Measurements from ENCODE around the gene ZMIZ1. TPM values are rescaled to one million over a fixed set of nuclear protein-coding genes. Genes with fewer than 3 reads are reported as not detected.

ZMIZ1 gene
- polyA plus RNA-seq, 1 donor from 2014 or later, result 26.8 TPM

GRCh38 chr10:79166312-79166721 lies 97.6 kb downstream of the ZMIZ1 start:
- H3K79me2 ChIP-seq (replicated peaks; ENCODE audit: insufficient read depth, low read length), result no peaks in the 10 kb centered on the region
- H3K9ac ChIP-seq (ENCODE audit: low read length), result no peak overlapping the region
- no peaks in the 10 kb centered on the region for H3K9me3 ChIP-seq (ENCODE audit: low read length)
- H4K20me1 ChIP-seq (ENCODE audit: insufficient read depth), result peaks cover 2% of the 10 kb centered on the region
- no peaks in the 10 kb centered on the region for H3K9me2 ChIP-seq (ENCODE audit: insufficient read depth, low read length)
- H3K4me3 ChIP-seq (ENCODE audit: low read length), result no peak overlapping the region
- TF ChIP-seq EZH2 (IDR thresholded peaks at IDR 0.05; ENCODE audit: borderline replicate concordance, insufficient read depth, low read length, poor library complexity, severe bottlenecking) (no peak), CTCF (IDR thresholded peaks at IDR 0.05; ENCODE audit: poor library complexity, severe bottlenecking) (no peak), REST (IDR thresholded peaks at IDR 0.05; ENCODE audit: borderline replicate concordance) (no peak), RAD21 (conservative IDR thresholded peaks at IDR 0.05) (no peak), SMC3 (conservative IDR thresholded peaks at IDR 0.05; ENCODE audit: poor library complexity) (no peak), POLR2AphosphoS5 (IDR thresholded peaks at IDR 0.05) (no peak), MXI1 (conservative IDR thresholded peaks at IDR 0.05; ENCODE audit: poor library complexity, severe bottlenecking) (no peak), TAF1 (IDR thresholded peaks at IDR 0.05; ENCODE audit: low read depth) (no peak), EP300 (conservative IDR thresholded peaks at IDR 0.05; ENCODE audit: poor library complexity, severe bottlenecking) (no peak)
- no peak overlapping the region for H3K27ac ChIP-seq (ENCODE audit: low read length)
- H3K4me2 ChIP-seq (ENCODE audit: low read length), result no peak overlapping the region
- no peak overlapping the region for H2AFZ ChIP-seq (ENCODE audit: low read depth, low read length)
- no peaks in the 10 kb centered on the region for H3K27me3 ChIP-seq (ENCODE audit: insufficient read depth, low read depth, low read length)
- H3K36me3 ChIP-seq (ENCODE audit: insufficient read depth, low read length), result no peaks in the 10 kb centered on the region
- H3F3A ChIP-seq (ENCODE audit: insufficient read depth, low read length, poor library complexity, severe bottlenecking), result no peaks in the 10 kb centered on the region

- no peaks in the 10 kb centered on the region for H3F3A ChIP-seq (ENCODE audit: insufficient read depth, low read length, poor library complexity, severe bottlenecking)
- H4K20me1 ChIP-seq (ENCODE audit: insufficient read depth), result no peaks in the 10 kb centered on the region
- H3K4me2 ChIP-seq (ENCODE audit: low read length), result no peak overlapping the region
- H3K79me2 ChIP-seq (replicated peaks; ENCODE audit: insufficient read depth, low read length), result no peaks in the 10 kb centered on the region
- no peaks in the 10 kb centered on the region for H3K36me3 ChIP-seq (ENCODE audit: insufficient read depth, low read length)
- H3K4me3 ChIP-seq (ENCODE audit: low read length), result no peak overlapping the region
- H3K27ac ChIP-seq (ENCODE audit: low read length), result no peak overlapping the region
- no peak overlapping the region for H3K9ac ChIP-seq (ENCODE audit: low read length)
- no peaks in the 10 kb centered on the region for H3K9me2 ChIP-seq (ENCODE audit: insufficient read depth, low read length)
- no peak overlapping the region for H2AFZ ChIP-seq (ENCODE audit: low read depth, low read length)
- TF ChIP-seq EP300 (conservative IDR thresholded peaks at IDR 0.05; ENCODE audit: poor library complexity, severe bottlenecking) (no peak), RAD21 (conservative IDR thresholded peaks at IDR 0.05) (no peak), SMC3 (conservative IDR thresholded peaks at IDR 0.05; ENCODE audit: poor library complexity) (no peak), MXI1 (conservative IDR thresholded peaks at IDR 0.05; ENCODE audit: poor library complexity, severe bottlenecking) (no peak), REST (IDR thresholded peaks at IDR 0.05; ENCODE audit: borderline replicate concordance) (no peak), EZH2 (IDR thresholded peaks at IDR 0.05; ENCODE audit: borderline replicate concordance, insufficient read depth, low read length, poor library complexity, severe bottlenecking) (no peak), POLR2AphosphoS5 (IDR thresholded peaks at IDR 0.05) (no peak), CTCF (IDR thresholded peaks at IDR 0.05; ENCODE audit: poor library complexity, severe bottlenecking) (no peak)
- no peaks in the 10 kb centered on the region for H3K9me3 ChIP-seq (ENCODE audit: low read length)
- H3K27me3 ChIP-seq (ENCODE audit: insufficient read depth, low read depth, low read length), result no peaks in the 10 kb centered on the region
These were observed 98.0 kb downstream of the ZMIZ1 start for GRCh38 chr10:79166741-79167140.
